ENCODE results near the gene KNCN. TPM values are rescaled to one million over a fixed set of nuclear protein-coding genes. Genes with fewer than 3 reads are reported as not detected.

The KNCN gene
- total and polyA plus RNA-seq, 12 donors: 0.07 to 0.40 (median 0.24) TPM; not detected in 9

GRCh38 chr1:46547481-46548383, 3.7 kb downstream of the KNCN start:
- Histone ChIP-seq H3K27ac (no peak overlapping the region), H3K9me3 (replicated peaks in 1 of 3) (no peaks in the 10 kb centered on the region), H3K27me3 (peaks cover 24% of the 10 kb centered on the region), H3K36me3 (replicated peaks in 1 of 2) (no peaks in the 10 kb centered on the region), H3K4me3 (no peak overlapping the region), H3K4me1 (replicated peaks in 1 of 2) (no peaks in the 10 kb centered on the region)
- DNase-seq: peak in 1 of 7 donors; percentile 31
- TF ChIP-seq POLR2A (IDR thresholded peaks at IDR 0.05): no peak
- TF ChIP-seq CTCF (IDR thresholded peaks at IDR 0.05): peak; percentile 27 to 57 (median 52)
- 65 to 73% (median 67%) methylated on average over 10 to 22 of the region's 22 CpGs for WGBS, 4 donors
- intact Hi-C loops (cut with DNase I): no loop called here

GRCh38 chr1:46546210-46546609, 5.2 kb downstream of the KNCN start:
- Histone ChIP-seq H3K36me3 (replicated peaks in 1 of 2) (no peaks in the 10 kb centered on the region), H3K4me3 (no peak overlapping the region), H3K4me1 (replicated peaks in 1 of 2) (no peaks in the 10 kb centered on the region), H3K9me3 (replicated peaks in 1 of 3) (no peaks in the 10 kb centered on the region), H3K27me3 (peaks cover 24% of the 10 kb centered on the region), H3K27ac (no peak overlapping the region)
- no peak for DNase-seq
- intact Hi-C loops (cut with DNase I): no loop called here
- TF ChIP-seq POLR2A (IDR thresholded peaks at IDR 0.05) (no peak), CTCF (IDR thresholded peaks at IDR 0.05) (no peak)
- 60 to 69% (median 62%) methylated on average over 4 to 5 of the region's 5 CpGs for WGBS, 4 donors

- no peak overlapping the region for H3K27ac ChIP-seq
- H3K9me3 ChIP-seq (replicated peaks in 1 of 3): no peaks in the 10 kb centered on the region
- WGBS, 4 donors: 75 to 85% (median 79%) methylated on average over 3 of the region's 3 CpGs
- intact Hi-C loops (cut with DNase I): no loop called here
- peaks cover 24% of the 10 kb centered on the region for H3K27me3 ChIP-seq
- DNase-seq: no peak
- no peak overlapping the region for H3K4me3 ChIP-seq
- H3K36me3 ChIP-seq (replicated peaks in 1 of 2): no peaks in the 10 kb centered on the region
- TF ChIP-seq CTCF (IDR thresholded peaks at IDR 0.05) (no peak), POLR2A (IDR thresholded peaks at IDR 0.05) (no peak)
- no peaks in the 10 kb centered on the region for H3K4me1 ChIP-seq (replicated peaks in 1 of 2)
Measured at GRCh38 chr1:46545784-46546183, 5.7 kb downstream of the KNCN start.

GRCh38 chr1:46544561-46545240, 6.7 kb downstream of the KNCN start:
- DNase-seq: no peak
- Histone ChIP-seq H3K36me3 (replicated peaks in 1 of 2) (no peaks in the 10 kb centered on the region), H3K27me3 (peaks cover 24% of the 10 kb centered on the region), H3K27ac (no peak overlapping the region), H3K9me3 (replicated peaks in 1 of 3) (no peaks in the 10 kb centered on the region), H3K4me1 (replicated peaks in 1 of 2) (no peaks in the 10 kb centered on the region), H3K4me3 (no peak overlapping the region)
- TF ChIP-seq POLR2A (IDR thresholded peaks at IDR 0.05) (no peak), CTCF (IDR thresholded peaks at IDR 0.05) (no peak)
- intact Hi-C loops (cut with DNase I): no loop called here
- WGBS, 4 donors: 53 to 63% (median 58%) methylated on average over 4 to 5 of the region's 5 CpGs
